ENCODE results near the gene DCAF5. TPM values are rescaled to one million over a fixed set of nuclear protein-coding genes. Genes with fewer than 3 reads are reported as not detected.

The DCAF5 gene
- total RNA-seq, 1 experiment from 2014 or later, result 22.0 TPM

DNA sequence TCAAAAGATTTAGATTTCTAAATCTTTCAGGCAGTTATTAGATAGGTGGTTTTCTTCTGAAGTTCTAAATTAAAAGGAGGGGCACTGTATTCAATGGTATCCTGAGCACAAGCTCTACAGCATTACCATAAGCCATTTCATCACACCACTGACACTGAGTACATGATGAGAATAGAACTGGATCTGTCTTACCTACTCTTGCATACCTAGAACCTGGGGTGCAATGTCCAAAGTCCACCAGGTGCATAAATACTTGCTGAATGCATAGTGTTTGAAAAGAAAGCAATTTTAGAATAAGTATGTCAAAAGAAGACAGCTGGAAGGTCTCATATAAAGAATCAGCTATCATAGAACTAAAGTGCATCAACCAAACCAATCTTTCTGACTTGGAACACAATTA is 88.3 kb downstream of the DCAF5 start:
- no peak for DNase-seq (ENCODE audit: low spot score)
- POLR2A ChIA-PET (ENCODE audit: low non-redundant PET), result no interaction called here

DNA sequence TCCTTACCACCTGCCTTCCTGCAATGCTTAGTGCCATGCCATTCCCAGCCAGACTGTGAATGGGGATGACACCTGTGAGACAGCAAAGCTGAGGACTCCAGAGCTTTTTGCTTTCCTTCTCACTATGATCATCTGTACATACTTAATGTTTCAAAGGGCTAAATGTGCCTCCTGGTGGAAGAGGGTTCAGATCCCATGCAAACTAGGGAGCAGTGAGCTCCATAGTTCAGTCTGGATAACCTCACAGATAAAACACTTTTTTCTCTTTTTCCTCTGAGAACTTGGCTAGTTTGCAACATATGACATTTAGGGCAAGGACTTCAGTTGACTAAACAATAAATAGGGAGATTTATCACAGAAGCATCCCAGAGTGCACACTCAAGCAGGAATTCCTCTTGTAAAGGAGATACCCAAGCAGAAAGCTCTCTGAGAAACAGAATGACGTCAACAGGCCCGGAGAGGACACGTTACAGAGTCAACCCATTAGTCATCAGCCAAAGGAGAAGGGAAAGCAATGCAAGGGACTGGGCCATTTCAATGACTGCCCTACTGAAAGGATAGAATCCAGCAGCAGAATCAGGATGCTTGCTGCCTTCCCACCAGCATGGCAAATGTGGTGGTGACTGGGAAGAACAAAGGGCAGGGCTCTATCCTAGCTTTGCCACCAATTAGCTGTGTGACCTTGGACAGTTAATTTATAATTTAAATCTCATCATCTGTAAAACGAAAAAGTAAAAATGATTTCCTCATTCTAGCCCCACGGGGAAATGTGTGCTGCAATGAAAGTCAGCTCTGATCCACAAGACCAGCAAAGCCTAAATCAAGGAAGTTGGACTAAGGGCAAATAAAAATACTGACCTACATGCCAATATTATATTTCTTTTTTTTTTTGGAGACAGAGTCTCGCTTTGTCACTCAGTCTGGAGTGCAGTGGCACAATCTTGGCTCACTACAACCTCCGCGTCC is 93.0 kb downstream of the DCAF5 start:
- H3K27me3 ChIP-seq (replicated peaks; ENCODE audit: insufficient read depth, low read depth, low read length, poor library complexity), result no peaks in the 10 kb centered on the region
- no peak overlapping the region for H3K27ac ChIP-seq (ENCODE audit: low read depth, low read length, poor library complexity, severe bottlenecking)
- TF ChIP-seq, protein P1, sequence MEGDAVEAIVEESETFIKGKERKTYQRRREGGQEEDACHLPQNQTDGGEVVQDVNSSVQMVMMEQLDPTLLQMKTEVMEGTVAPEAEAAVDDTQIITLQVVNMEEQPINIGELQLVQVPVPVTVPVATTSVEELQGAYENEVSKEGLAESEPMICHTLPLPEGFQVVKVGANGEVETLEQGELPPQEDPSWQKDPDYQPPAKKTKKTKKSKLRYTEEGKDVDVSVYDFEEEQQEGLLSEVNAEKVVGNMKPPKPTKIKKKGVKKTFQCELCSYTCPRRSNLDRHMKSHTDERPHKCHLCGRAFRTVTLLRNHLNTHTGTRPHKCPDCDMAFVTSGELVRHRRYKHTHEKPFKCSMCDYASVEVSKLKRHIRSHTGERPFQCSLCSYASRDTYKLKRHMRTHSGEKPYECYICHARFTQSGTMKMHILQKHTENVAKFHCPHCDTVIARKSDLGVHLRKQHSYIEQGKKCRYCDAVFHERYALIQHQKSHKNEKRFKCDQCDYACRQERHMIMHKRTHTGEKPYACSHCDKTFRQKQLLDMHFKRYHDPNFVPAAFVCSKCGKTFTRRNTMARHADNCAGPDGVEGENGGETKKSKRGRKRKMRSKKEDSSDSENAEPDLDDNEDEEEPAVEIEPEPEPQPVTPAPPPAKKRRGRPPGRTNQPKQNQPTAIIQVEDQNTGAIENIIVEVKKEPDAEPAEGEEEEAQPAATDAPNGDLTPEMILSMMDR (conservative IDR thresholded peaks at IDR 0.05; ENCODE audit: low read depth, low read length), result no peak
- no peak for TF ChIP-seq EZH2 (IDR thresholded peaks at IDR 0.05; ENCODE audit: borderline replicate concordance, low read depth, low read length, poor library complexity, severe bottlenecking)
- H3K36me3 ChIP-seq (ENCODE audit: insufficient read depth, low read length, poor library complexity, severe bottlenecking), result peaks cover 19% of the 10 kb centered on the region
- H3K9me3 ChIP-seq (ENCODE audit: low read depth, low read length, poor library complexity, severe bottlenecking), result no peaks in the 10 kb centered on the region
- ChIA-PET POLR2A (ENCODE audit: low non-redundant PET) (interaction anchor here (0.6 kb wide), 1 partner anchor 10 kb away, joined by 3 read pairs; no protein-coding TSS in a partner anchor), CTCF (no interaction called here)
- peaks cover 3% of the 10 kb centered on the region for H3K4me1 ChIP-seq (ENCODE audit: insufficient read depth, low read length, poor library complexity, severe bottlenecking)
- intact Hi-C loops (cut with micrococcal nuclease; ENCODE audit: unreplicated experiment), result no loop called here
- no peak for DNase-seq (ENCODE audit: low spot score)
- H3K4me3 ChIP-seq (ENCODE audit: low read depth, low read length, poor library complexity, severe bottlenecking), result no peak overlapping the region
- BruUV-seq (replicated peaks), result no TSS peak

More for the DNA sequence above, 88.3 kb downstream of the DCAF5 start:
- no TSS peak for BruUV-seq (replicated peaks)
- CTCF ChIA-PET, result no interaction called here
- no peaks in the 10 kb centered on the region for H3K9me3 ChIP-seq (ENCODE audit: low read depth, low read length, poor library complexity, severe bottlenecking)
- intact Hi-C loops (cut with micrococcal nuclease; ENCODE audit: unreplicated experiment), result no loop called here
- no peaks in the 10 kb centered on the region for H3K4me1 ChIP-seq (ENCODE audit: insufficient read depth, low read length, poor library complexity, severe bottlenecking)
- TF ChIP-seq EZH2 (IDR thresholded peaks at IDR 0.05; ENCODE audit: borderline replicate concordance, low read depth, low read length, poor library complexity, severe bottlenecking), result no peak
- TF ChIP-seq, protein P1 (conservative IDR thresholded peaks at IDR 0.05; ENCODE audit: low read depth, low read length), result no peak
- no peak overlapping the region for H3K4me3 ChIP-seq (ENCODE audit: low read depth, low read length, poor library complexity, severe bottlenecking)
- no peaks in the 10 kb centered on the region for H3K27me3 ChIP-seq (replicated peaks; ENCODE audit: insufficient read depth, low read depth, low read length, poor library complexity)
- peaks cover 14% of the 10 kb centered on the region for H3K36me3 ChIP-seq (ENCODE audit: insufficient read depth, low read length, poor library complexity, severe bottlenecking)
- H3K27ac ChIP-seq (ENCODE audit: low read depth, low read length, poor library complexity, severe bottlenecking), result no peak overlapping the region

DNA sequence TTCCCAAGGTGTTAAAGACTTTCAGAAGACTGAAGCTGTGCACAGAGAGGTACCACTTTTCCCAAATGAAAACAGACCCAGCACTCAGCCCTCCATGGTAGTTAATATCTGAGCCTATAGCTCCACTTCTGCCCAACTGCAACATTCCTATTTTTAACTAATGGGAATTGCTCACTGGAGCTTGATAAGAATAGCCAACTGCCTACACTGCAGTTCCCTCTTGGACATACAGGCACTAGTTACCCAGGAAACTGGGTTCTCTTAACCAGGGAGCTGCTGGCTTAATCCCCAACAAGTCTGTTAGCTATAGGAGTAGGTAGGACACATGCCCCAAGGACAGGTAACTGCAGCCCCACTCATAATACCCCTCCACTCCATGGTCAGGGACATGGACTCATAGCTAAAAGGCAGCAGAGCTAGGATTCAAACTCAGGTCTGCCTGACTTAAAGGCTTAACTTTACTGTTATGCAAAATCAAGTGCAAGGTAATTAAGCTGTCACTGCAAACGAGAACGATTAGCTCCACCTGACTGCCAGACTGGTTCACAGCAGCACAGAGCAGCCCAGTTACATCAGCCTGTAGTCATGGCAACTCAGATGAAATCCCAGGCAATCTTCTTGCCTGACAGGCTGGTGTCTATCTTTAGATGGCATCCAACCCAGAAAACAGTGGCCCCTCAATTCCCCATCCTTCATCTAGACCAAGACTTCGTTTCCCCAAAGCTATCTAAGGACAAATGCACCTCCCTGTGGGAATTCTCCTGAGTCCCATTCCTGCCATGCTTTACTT is 96.7 kb downstream of the DCAF5 start:
- Histone ChIP-seq H3K4me1 (ENCODE audit: insufficient read depth, low read length, poor library complexity, severe bottlenecking) (peaks cover 6% of the 10 kb centered on the region), H3K36me3 (ENCODE audit: insufficient read depth, low read length, poor library complexity, severe bottlenecking) (peaks cover 20% of the 10 kb centered on the region), H3K27ac (ENCODE audit: low read depth, low read length, poor library complexity, severe bottlenecking) (no peak overlapping the region), H3K27me3 (replicated peaks; ENCODE audit: insufficient read depth, low read depth, low read length, poor library complexity) (no peaks in the 10 kb centered on the region), H3K4me3 (ENCODE audit: low read depth, low read length, poor library complexity, severe bottlenecking) (no peak overlapping the region), H3K9me3 (ENCODE audit: low read depth, low read length, poor library complexity, severe bottlenecking) (no peaks in the 10 kb centered on the region)
- ChIA-PET POLR2A (ENCODE audit: low non-redundant PET) (no interaction called here), CTCF (no interaction called here)
- no TSS peak for BruUV-seq (replicated peaks)
- intact Hi-C loops (cut with micrococcal nuclease; ENCODE audit: unreplicated experiment), result no loop called here
- no peak for TF ChIP-seq EZH2 (IDR thresholded peaks at IDR 0.05; ENCODE audit: borderline replicate concordance, low read depth, low read length, poor library complexity, severe bottlenecking)
- TF ChIP-seq, protein P1 (conservative IDR thresholded peaks at IDR 0.05; ENCODE audit: low read depth, low read length), result peak; percentile 35; the same call in 1 of the 2 replicates
- peak; percentile 37 for DNase-seq (ENCODE audit: low spot score)

Data from A673 (cell line).